Endothelial cell (in vitro differentiated cells): ENCODE results near the gene VPREB3. TPM values are rescaled to one million over a fixed set of nuclear protein-coding genes. Genes with fewer than 3 reads are reported as not detected.
A peak's percentile ranks its signal among the peaks of the same experiment; 100 is the strongest.

Experiments
- DNase-seq: peaks from one replicate; pipeline ENCODE4 v3.0.0; 2021; ENCODE audit warnings: low spot score
- H3K27ac Mint-ChIP-seq: one replicate; pipeline ENCODE4 v1.8.0; 2021; ENCODE audit warnings: mixed read lengths, inconsistent platforms; ENCODE audit not compliant: unreplicated experiment
- H3K27me3 Mint-ChIP-seq: one replicate; pipeline ENCODE4 v1.8.0; 2021; ENCODE audit warnings: mild to moderate bottlenecking, moderate library complexity, mixed read lengths, inconsistent platforms; ENCODE audit not compliant: unreplicated experiment
- H3K36me3 Mint-ChIP-seq: one replicate; pipeline ENCODE4 v1.8.0; 2021; ENCODE audit warnings: mild to moderate bottlenecking, low read depth, mixed read lengths, inconsistent platforms; ENCODE audit not compliant: unreplicated experiment
- H3K4me1 Mint-ChIP-seq: one replicate; pipeline ENCODE4 v1.8.0; 2021; ENCODE audit warnings: mild to moderate bottlenecking, mixed read lengths, inconsistent platforms; ENCODE audit not compliant: unreplicated experiment
- H3K4me3 Mint-ChIP-seq: one replicate; pipeline ENCODE4 v1.8.0; 2021; ENCODE audit warnings: mild to moderate bottlenecking, mixed read lengths, inconsistent platforms; ENCODE audit not compliant: unreplicated experiment
- H3K9me3 Mint-ChIP-seq: one replicate; pipeline ENCODE4 v1.8.0; 2021; ENCODE audit warnings: mixed read lengths, inconsistent platforms; ENCODE audit not compliant: unreplicated experiment
- CTCF ChIP-seq: fragments of 200-600 bp; sonication (generic); IDR thresholded peaks from one replicate; pipeline ENCODE4 v1.5.0; 2021; ENCODE audit warnings: antibody characterized with exemption; ENCODE audit not compliant: unreplicated experiment
- total RNA-seq: library from RNA; stranded (reverse); fragmentation: NEBNext Ultra II Directional; extraction: Animal tissue kit (Norgen Biotek cat#: 25700); gene quantifications from one replicate; pipeline ENCODE4 v1.2.1, GENCODE V29; 2021; ENCODE audit not compliant: unreplicated experiment

The VPREB3 gene
- total RNA-seq, 1 donor from 2014 or later = not detected

GRCh38 chr22:23764899-23765881 lies 11.0 kb upstream of the VPREB3 start:
- no peaks in the 10 kb centered on the region for H3K36me3 Mint-ChIP-seq
- H3K4me3 Mint-ChIP-seq = no peak overlapping the region
- H3K27ac Mint-ChIP-seq = peak overlapping the region; percentile 52
- TF ChIP-seq CTCF = no peak
- H3K9me3 Mint-ChIP-seq = no peaks in the 10 kb centered on the region
- peaks cover 20% of the 10 kb centered on the region for H3K4me1 Mint-ChIP-seq
- H3K27me3 Mint-ChIP-seq = peaks cover 3% of the 10 kb centered on the region
- DNase-seq = no peak

- no peak for TF ChIP-seq CTCF
- DNase-seq = no peak
- Mint-ChIP-seq H3K27me3 (peaks cover 3% of the 10 kb centered on the region), H3K36me3 (no peaks in the 10 kb centered on the region), H3K4me3 (no peak overlapping the region), H3K4me1 (peaks cover 22% of the 10 kb centered on the region), H3K27ac (no peak overlapping the region), H3K9me3 (no peaks in the 10 kb centered on the region)
Observed at GRCh38 chr22:23763954-23764353, 9.7 kb upstream of the VPREB3 start.

- no peaks in the 10 kb centered on the region for H3K9me3 Mint-ChIP-seq
- H3K4me1 Mint-ChIP-seq = peaks cover 22% of the 10 kb centered on the region
- no peak overlapping the region for H3K27ac Mint-ChIP-seq
- DNase-seq = peak; percentile 23
- H3K27me3 Mint-ChIP-seq = peaks cover 3% of the 10 kb centered on the region
- H3K4me3 Mint-ChIP-seq = no peak overlapping the region
- no peaks in the 10 kb centered on the region for H3K36me3 Mint-ChIP-seq
- TF ChIP-seq CTCF = no peak
Observed at GRCh38 chr22:23763579-23763945, 9.3 kb upstream of the VPREB3 start.

- Mint-ChIP-seq H3K4me1 (peaks cover 22% of the 10 kb centered on the region), H3K27ac (peak within 1 kb of the TSS; percentile 89), H3K27me3 (peaks cover 3% of the 10 kb centered on the region), H3K4me3 (peak within 1 kb of the TSS; percentile 59), H3K9me3 (no peaks in the 10 kb centered on the region), H3K36me3 (no peaks in the 10 kb centered on the region)
- no peak for TF ChIP-seq CTCF
- peak; percentile 57 for DNase-seq
Observed at GRCh38 chr22:23762842-23763578, 8.8 kb upstream of the VPREB3 start, which contains the start of gene C22orf15. Gene C22orf15 (plus strand): TSS chr22:23762990. CDS start chr22:23763307, 317 bp downstream.

- TF ChIP-seq CTCF = no peak
- no peaks in the 10 kb centered on the region for H3K36me3 Mint-ChIP-seq
- H3K9me3 Mint-ChIP-seq = no peaks in the 10 kb centered on the region
- DNase-seq = no peak
- H3K27ac Mint-ChIP-seq = no peak overlapping the region
- peak overlapping the region; percentile 31 for H3K4me3 Mint-ChIP-seq
- H3K27me3 Mint-ChIP-seq = peaks cover 6% of the 10 kb centered on the region
- peaks cover 22% of the 10 kb centered on the region for H3K4me1 Mint-ChIP-seq
Observed at GRCh38 chr22:23760056-23760455, 5.8 kb upstream of the VPREB3 start.
